GM12891 (cell line): ENCODE results near the gene FGF2.
"Not testable (repeated sequence)": the region's sequence is repeated elsewhere in the genome, so short reads cannot be mapped to it uniquely, and the experiment has no call there.

Experiments
- PAX5 ChIP-seq: IDR thresholded peaks from 2 replicates; pipeline ENCODE4 v1.6.1; 2011; ENCODE audit warnings: low read length, moderate library complexity, mild to moderate bottlenecking; ENCODE audit not compliant: insufficient read depth, severe bottlenecking
- POLR2A ChIP-seq: IDR thresholded peaks from 2 replicates; pipeline ENCODE4 v1.6.1; 2011; ENCODE audit warnings: low read depth, low read length, control low read depth
- POLR2AphosphoS5 ChIP-seq: IDR thresholded peaks from 2 replicates; pipeline ENCODE4 v1.6.1; 2011; ENCODE audit warnings: low read depth, low read length, control low read depth
- SPI1 ChIP-seq: IDR thresholded peaks from 2 replicates; pipeline ENCODE4 v1.6.1; 2011; ENCODE audit warnings: low read depth, low read length, control low read depth
- TAF1 ChIP-seq: IDR thresholded peaks from 2 replicates; pipeline ENCODE4 v1.6.1; 2011; ENCODE audit warnings: low read depth, low read length, control low read depth

- not testable (repeated sequence) for TF ChIP-seq POLR2A, TAF1, SPI1, POLR2AphosphoS5, PAX5
Measured at GRCh38 chr4:122811781-122812180, 14.8 kb upstream of the FGF2 start.
